Activated naive CD4-positive, alpha-beta T cell treated with Interleukin-2 at 50 U/mL for 16 hours (primary cell): ENCODE results near the gene PCSK7.
"Not testable (repeated sequence)": the region's sequence is repeated elsewhere in the genome, so short reads cannot be mapped to it uniquely, and the experiment has no call there.

ENCODE experiments used
- DNase-seq: peaks from one replicate; pipeline ENCODE4 v3.0.0-alpha.2; 2020

Gene PCSK7

DNA sequence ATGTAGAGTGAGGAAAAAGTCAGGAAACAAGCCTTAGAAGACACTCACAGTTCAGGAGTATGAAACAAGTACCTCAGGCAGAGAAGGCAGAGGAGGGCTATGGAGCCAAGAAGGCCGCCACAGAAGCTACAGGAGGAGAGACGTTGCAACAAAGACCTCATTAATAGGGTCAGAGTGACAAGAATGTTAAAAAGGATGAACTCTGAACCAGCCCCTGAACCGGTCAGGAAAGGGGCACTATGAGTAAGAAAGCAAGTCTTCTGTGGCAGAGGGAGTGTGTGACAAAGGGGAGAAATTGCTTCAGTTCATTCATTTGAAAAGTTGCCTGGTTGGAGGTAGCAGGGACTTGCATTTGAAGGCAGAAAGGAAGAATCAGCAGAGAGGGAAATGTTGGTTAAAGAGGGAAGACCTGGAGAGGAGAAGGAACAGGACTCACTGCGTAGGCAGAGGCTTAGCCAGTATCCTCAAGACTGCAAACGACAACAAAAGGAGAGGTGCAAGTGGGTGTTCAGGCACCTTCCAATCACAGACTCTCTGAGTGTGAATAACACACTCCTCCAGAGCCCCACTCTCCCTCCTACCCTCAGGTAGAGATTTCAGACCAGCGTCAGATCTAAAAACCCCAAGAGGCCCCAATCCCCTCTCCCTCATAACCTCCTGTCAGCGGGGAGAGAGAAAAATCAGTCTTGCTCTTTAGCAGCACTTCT lies 17.3 kb downstream of the PCSK7 start:
- DNase-seq, result no peak

DNA sequence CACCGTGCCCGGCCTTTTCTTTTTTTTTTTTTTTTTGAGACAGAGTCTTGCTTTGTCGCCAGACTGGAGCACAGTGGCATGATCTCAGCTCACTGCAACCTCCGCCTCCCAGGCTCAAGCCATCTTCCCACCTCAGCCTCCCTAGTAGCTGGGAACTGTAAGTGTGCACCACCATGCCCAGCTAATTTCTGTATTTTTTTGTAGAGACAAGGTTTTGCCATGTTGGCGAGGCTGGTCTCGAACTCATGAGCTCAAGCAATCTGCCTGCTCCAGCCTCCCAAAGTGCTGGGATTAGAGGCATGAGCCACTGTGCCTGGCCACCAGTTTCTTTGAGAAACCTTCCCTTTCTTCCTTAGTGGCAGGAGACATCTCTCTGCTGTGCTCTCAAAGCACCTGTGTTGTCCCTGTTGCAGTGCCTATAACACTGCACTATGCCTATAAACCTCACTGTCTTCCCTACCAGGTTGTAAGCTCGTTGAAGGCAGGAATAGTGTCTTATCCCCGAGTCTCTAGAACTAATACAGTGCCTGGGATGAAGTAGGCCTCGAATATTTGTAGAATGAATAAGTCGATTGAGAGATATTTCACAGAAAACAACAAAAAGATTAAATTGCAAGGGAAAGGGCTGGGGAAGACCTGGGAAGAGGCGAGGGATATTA lies 19.0 kb downstream of the PCSK7 start:
- DNase-seq, result no peak

- no peak for DNase-seq
Observed at GRCh38 chr11:117210620-117211019, 21.3 kb downstream of the PCSK7 start.

- DNase-seq, result not testable (repeated sequence)
Observed at GRCh38 chr11:117209351-117210125, 22.3 kb downstream of the PCSK7 start.

DNA sequence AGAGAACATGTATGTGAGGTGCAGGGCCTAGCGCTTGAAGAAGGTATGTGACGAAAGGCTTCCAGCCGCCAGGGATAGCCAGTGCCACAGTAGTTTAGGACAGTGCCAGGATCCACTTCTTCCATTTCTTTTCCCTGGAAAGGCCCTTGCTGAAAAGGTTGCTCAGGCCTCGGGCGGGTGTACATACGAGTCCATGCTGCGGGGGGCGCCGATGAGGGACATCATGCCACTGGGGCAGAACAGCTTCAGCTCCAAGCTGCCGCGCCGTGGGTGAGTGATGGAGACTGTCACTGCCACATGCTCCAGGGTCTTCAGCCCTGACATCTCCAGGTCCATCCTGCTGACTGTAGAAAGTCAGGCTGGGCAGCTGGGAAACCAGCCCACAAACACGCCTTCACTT lies 23.2 kb downstream of the PCSK7 start:
- DNase-seq, result not testable (repeated sequence)

DNA sequence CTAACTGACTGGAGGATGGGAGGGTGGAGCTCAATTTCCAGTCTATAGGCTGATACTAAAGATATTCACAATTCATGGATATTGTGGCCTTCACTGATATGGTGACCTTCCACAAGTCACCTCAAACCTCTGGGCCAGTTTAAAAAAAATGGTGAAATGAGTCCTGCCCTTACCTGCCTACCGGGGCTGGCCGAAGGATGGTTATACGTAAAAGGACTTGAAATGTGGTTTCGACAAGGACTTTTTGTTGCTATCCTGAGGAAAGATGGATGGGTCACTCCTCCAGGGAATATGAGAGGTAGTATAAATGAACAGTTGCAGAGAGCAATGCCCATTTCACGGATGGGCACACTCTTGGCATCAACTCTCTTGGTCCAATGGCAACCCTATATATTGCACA lies 24.4 kb downstream of the PCSK7 start:
- not testable (repeated sequence) for DNase-seq

DNA sequence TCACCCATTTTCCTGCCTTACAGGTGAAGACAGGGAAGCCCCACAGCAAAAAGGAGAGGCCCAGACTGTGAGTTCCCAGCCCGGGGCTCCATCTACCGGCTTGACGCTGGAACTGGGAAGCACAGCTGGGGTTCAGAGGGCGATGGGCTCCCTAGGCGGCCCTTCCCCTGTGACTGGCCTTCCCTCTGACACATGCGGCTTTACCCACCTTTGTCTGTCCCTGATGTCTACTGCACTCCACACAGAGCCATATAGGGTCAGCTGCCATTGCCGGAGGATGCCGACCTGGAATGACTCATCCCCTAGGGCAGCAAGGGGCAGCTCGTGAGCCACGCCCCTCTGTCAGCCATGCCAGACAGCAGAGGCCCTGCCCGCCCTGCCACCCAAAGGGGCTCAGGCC lies 25.0 kb downstream of the PCSK7 start:
- DNase-seq, result not testable (repeated sequence)

DNA sequence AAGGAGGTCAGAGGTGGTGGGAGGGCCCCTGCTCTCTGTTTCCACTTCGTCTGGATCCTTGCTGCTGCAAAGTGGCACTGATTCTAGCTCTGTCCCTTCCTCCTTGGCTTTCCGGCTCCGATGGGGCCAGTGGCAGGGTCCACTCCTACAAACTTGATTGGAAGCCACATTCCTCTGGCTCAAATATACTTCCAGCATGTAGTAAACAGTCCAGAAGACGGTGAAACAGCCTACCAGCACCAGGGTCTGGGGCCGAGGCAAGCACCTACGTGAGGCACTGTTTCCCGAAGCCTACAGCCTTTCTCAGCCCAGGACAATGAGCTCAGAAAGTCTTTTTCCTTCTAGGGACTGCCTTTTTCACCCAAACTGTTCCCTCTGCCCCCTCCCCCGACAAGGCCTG lies 25.8 kb downstream of the PCSK7 start:
- not testable (repeated sequence) for DNase-seq

DNA sequence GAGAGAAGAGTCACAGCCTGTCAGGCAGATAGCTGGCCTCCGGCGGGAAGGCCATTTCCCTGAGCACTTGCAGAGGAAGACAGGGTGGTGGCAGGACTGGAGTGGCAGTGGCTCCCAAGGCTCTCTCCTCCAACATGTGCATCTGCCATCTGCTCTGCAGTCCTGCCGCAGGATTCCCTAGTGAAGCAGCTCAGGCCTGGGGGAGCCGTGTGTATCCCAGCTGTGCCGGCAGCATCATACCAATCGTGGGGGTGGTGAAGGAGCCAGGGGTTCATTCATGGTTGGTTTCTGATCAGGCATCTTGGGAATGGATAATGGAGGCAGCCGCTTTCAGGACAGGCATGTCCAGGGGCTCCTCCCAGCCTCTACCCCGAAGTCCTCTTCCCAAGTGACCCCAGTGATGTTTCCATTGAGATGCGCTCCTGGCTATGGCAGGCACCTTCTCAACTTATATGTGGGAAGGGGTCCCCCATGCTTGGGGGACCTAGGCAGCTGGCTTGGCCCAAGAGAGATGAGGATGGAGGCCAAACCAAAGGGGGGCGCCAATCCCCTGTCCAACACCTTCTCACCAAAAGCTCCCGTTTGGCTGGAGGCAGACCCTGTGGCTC lies 26.6 kb downstream of the PCSK7 start:
- no peak for DNase-seq

GRCh38 chr11:117204283-117205080 lies 27.4 kb downstream of the PCSK7 start:
- DNase-seq, result no peak

GRCh38 chr11:117203069-117203407 lies 28.8 kb downstream of the PCSK7 start:
- no peak for DNase-seq

DNA sequence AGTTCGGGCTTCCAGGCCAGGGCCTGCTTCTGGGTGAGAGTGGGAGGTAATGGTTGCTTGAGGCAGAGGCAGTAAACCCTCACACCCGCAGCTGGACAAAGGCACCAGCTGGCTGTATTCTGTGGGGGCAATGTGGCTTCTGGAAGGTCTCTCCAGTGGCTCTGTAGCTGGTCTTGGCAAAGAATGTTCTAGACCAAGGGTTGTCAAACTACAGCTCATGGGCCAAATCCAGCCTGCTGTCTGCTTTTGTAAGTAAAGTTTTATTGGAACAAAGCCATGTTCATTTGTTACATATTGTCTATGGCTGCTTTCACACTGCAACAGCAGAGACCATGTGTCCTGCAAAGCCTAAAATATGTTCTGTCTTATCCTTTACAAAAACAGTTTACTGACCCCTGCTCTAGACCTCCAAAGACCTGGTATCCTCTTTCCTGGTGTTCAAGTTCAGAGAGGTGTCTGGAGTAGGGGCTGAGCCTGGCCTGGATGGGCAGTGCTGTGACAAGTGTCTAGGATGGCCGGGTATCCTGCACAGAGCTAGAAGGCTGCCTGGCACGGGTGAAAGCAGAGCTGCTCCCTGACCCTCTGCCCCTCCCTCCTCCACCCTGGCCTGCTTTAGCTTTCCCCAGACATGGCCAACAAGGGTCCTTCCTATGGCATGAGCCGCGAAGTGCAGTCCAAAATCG lies 29.3 kb downstream of the PCSK7 start:
- no peak for DNase-seq

DNA sequence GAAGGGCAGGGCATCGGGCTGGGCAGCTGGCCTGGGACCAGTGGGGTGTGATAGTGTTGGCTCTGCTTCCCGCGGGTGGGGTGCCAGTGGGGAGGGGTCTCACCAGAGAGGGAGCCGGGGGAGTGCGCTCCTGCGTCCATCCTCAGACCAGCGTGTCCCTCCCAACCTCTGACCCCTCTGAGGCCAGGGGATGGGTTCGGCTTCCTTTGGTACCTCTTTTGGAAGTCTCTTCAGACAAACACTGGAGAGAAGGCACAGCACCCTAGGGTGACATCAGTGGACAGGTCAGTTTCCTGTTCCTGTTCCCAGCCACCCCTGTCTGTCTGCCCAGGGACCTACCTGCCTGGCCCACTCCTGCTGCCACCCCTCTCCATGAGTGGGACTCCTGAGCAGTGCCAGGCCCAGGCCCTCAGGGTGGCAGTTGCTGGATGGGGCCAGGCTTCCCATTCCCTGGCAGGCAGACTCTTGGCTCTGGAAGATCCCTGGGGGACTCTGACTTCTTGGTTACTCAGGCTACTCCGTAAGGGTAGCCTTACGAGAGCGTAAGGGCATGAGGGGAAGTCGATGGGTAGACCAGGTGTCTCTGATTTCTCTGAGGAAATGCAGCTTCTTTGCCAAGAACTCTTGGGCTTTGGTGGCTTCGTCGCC lies 30.1 kb downstream of the PCSK7 start:
- DNase-seq, result no peak

- DNase-seq, result no peak
Observed at GRCh38 chr11:117200813-117201657, 30.8 kb downstream of the PCSK7 start.

DNA sequence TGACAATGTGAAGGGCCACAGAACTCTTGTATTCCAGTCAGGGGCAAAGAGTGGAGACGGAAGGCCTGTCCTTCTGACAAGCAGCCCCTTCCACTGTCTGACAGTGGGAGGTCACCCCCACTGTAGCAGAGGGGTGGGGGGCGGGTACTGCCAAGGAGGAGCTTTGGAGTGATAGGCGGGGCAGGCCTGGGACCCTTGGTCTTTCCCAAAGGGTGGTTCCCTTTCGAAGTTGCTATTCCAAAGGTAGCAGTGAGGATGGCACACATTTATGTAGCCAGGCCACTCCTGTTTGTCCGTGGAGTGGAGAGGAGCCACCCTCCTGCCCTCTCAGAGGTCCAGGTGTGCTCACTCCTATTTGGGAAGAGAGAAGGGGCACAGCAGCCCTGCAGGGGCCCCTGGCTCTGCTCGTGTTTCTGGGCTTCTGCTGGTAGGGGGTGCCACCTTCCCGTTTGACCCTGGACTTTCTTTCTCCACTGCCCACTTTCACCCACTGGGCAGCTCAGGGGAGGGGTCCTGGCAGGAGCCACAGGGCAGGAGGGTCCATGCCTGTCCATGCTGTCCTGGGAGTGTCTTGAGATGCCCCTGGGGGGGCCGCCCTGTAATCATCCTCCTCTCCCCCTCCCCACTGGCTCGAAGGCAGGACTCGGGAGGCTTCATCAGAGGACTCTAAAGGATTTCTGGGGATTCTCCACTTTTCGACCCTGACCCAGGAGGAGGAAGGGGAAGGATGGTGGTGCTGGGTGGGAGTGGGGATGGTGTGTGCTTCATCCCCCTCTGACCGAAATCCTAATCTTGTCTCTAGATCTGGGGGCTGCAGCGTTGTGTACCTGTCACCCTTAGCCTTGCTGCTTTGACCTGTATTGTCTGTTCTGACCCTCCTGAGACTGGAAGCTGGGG lies 31.7 kb downstream of the PCSK7 start:
- DNase-seq, result no peak

DNA sequence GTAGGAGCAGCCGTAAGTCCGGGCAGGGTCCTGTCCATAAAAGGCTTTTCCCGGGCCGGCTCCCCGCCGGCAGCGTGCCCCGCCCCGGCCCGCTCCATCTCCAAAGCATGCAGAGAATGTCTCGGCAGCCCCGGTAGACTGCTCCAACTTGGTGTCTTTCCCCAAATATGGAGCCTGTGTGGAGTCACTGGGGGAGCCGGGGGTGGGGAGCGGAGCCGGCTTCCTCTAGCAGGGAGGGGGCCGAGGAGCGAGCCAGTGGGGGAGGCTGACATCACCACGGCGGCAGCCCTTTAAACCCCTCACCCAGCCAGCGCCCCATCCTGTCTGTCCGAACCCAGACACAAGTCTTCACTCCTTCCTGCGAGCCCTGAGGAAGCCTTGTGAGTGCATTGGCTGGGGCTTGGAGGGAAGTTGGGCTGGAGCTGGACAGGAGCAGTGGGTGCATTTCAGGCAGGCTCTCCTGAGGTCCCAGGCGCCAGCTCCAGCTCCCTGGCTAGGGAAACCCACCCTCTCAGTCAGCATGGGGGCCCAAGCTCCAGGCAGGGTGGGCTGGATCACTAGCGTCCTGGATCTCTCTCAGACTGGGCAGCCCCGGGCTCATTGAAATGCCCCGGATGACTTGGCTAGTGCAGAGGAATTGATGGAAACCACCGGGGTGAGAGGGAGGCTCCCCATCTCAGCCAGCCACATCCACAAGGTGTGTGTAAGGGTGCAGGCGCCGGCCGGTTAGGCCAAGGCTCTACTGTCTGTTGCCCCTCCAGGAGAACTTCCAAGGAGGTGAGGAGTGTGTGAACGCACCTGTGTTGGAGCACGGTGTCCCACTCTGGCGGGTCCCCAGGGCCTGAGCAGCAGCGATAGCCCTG lies 32.6 kb downstream of the PCSK7 start, which contains the start of gene TAGLN:
Gene TAGLN (plus strand): TSS at position 318 of the 863 bp plus-strand sequence. CDS start 3,644 bp downstream, outside the sequence.
- no peak for DNase-seq

- no peak for DNase-seq
Observed at GRCh38 chr11:117198613-117199012, 33.3 kb downstream of the PCSK7 start.
